Bronchial epithelial cell (primary cell): ENCODE measurements around the gene RAI14. TPM values are rescaled to one million over a fixed set of nuclear protein-coding genes. Genes with fewer than 3 reads are reported as not detected.

Experiments used
- DNase-seq: peaks from one replicate; pipeline ENCODE4 v3.0.0-alpha.2; 2010; ENCODE audit warnings: low read depth
- FAIRE-seq: peaks from 2 replicates; lab custom pipeline; 2011; peaks lifted over from hg19 to GRCh38; lab: Jason Lieb, UNC
- H3K27me3 ChIP-seq: 2 replicates; pipeline ENCODE4 v1.5.1; 2011; ENCODE audit warnings: low read length; ENCODE audit not compliant: control insufficient read depth, insufficient read depth
- H3K36me3 ChIP-seq: 2 replicates; pipeline ENCODE4 v1.5.1; 2011; ENCODE audit warnings: low read length; ENCODE audit not compliant: control insufficient read depth, insufficient read depth
- H3K4me3 ChIP-seq: 2 replicates; pipeline ENCODE4 v1.5.1; 2011; ENCODE audit warnings: mild to moderate bottlenecking, low read depth, low read length, control low read depth
- total RNA-seq: library from RNA; depleted of rRNA; stranded (reverse); fragments of >200 nt; gene quantifications from 2 replicates; pipeline ENCODE4 v1.2.1, GENCODE V29; 2014
- TF ChIP-seq, protein P1 (sequence below): IDR thresholded peaks from 2 replicates; pipeline ENCODE4 v1.5.1; 2011; ENCODE audit warnings: mild to moderate bottlenecking, moderate library complexity, low read length, control low read depth, inconsistent platforms; ENCODE audit not compliant: insufficient read depth, severe bottlenecking

Gene RAI14
- total RNA-seq, 1 donor from 2014 or later = 60.0 TPM

DNA sequence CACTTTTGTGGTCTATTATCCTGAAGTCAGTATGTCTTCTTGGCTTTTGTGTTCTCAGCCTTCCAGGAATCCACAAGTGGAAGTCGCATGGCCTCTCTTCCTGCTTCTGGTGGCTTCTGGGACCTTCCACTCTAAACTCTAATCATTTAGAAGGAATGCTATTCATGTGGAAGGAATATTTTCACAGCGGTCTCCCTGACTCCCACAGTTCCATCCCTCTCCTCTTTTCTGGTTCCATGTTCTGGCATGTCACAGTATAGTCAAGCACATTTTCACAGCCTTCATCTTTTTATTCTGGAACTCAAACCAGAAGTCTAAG, 7.3 kb upstream of the RAI14 start:
- Histone ChIP-seq H3K27me3 (no peaks in the 10 kb centered on the region), H3K4me3 (no peak overlapping the region), H3K36me3 (no peaks in the 10 kb centered on the region)
- DNase-seq (no peak), FAIRE-seq (no peak)
- TF ChIP-seq, protein P1, sequence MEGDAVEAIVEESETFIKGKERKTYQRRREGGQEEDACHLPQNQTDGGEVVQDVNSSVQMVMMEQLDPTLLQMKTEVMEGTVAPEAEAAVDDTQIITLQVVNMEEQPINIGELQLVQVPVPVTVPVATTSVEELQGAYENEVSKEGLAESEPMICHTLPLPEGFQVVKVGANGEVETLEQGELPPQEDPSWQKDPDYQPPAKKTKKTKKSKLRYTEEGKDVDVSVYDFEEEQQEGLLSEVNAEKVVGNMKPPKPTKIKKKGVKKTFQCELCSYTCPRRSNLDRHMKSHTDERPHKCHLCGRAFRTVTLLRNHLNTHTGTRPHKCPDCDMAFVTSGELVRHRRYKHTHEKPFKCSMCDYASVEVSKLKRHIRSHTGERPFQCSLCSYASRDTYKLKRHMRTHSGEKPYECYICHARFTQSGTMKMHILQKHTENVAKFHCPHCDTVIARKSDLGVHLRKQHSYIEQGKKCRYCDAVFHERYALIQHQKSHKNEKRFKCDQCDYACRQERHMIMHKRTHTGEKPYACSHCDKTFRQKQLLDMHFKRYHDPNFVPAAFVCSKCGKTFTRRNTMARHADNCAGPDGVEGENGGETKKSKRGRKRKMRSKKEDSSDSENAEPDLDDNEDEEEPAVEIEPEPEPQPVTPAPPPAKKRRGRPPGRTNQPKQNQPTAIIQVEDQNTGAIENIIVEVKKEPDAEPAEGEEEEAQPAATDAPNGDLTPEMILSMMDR = no peak

DNA sequence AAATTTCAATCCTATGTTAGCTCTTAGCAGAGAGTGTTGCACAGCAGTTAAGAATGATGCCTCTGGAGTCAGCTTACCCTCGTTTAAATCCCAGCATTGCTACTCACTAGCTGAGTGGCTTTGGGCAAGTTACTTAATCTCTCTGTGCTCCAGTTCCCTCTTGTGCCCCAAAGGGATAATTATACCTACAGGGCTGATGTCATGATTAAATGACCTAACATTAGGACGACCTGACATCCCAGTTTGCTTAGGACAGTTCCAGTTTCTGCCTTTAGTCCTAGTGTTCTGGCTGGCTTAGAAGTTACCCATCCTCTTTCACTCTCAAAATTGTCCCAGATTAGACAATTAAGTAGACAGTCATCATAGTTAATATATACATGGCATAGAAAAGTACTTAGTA, 4.3 kb upstream of the RAI14 start:
- FAIRE-seq (no peak), DNase-seq (no peak)
- no peak overlapping the region for H3K4me3 ChIP-seq
- no peaks in the 10 kb centered on the region for H3K27me3 ChIP-seq
- H3K36me3 ChIP-seq = no peaks in the 10 kb centered on the region
- TF ChIP-seq, protein P1 = no peak

GRCh38 chr5:34652466-34652865, 3.7 kb upstream of the RAI14 start:
- FAIRE-seq (no peak), DNase-seq (no peak)
- Histone ChIP-seq H3K36me3 (no peaks in the 10 kb centered on the region), H3K4me3 (no peak overlapping the region), H3K27me3 (no peaks in the 10 kb centered on the region)
- TF ChIP-seq, protein P1 = no peak

DNA sequence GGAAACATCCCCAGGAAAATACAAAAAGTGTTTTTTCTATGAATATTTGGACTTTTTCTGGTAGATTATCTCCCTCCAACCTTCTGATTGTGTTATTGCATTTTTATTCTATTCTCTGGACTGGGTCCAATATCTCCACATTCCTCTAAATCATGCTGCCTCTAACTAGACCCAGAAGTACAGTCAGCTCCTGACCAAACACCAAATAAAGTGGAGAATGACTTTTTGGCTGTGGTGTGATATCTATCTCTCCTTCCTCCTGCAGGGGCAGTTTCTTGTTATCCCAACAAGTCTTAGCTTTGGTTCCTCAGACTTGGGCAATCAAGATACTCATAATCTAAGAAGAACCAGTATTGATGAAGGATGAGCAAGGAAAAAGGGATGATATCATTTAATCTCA, 3.2 kb upstream of the RAI14 start:
- Histone ChIP-seq H3K36me3 (no peaks in the 10 kb centered on the region), H3K27me3 (no peaks in the 10 kb centered on the region), H3K4me3 (no peak overlapping the region)
- DNase-seq = no peak
- TF ChIP-seq, protein P1 = no peak
- FAIRE-seq = no peak

- H3K4me3 ChIP-seq = no peak overlapping the region
- H3K36me3 ChIP-seq = no peaks in the 10 kb centered on the region
- DNase-seq (no peak), FAIRE-seq (no peak)
- TF ChIP-seq, protein P1 = no peak
- H3K27me3 ChIP-seq = no peaks in the 10 kb centered on the region
Measured at GRCh38 chr5:34653708-34654107, 2.4 kb upstream of the RAI14 start.

DNA sequence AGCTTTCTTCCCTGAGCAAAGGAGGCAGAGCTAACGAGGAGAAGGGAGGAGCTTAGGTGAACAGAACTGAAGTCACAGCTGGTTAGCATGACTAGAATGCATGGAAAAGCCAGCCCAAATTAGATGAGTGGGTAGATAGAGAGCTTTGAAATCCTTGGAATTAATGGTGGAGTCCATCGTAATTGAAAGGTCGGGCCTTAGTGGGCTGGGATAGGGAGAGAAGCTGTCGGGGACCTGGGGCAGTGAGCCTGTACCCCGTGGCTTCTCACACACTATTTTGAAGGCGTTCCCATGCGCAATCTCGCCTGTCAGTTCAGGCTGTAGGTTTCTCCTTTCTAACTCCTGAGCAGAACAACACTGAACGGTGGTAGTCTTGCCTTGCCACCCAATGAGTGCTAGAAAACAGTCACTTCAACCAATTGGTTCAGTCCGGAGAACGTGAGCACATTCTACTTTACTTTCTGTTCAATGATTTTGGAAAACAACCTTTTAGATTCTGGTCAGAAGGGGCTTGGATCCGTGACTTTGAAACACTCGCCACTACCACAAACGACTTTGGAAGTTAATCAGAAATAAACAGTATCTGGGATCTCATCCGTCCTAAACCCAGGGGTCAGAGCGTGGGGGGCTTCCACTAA, 655 bp upstream of the RAI14 start:
- H3K4me3 ChIP-seq = peak overlapping the region; percentile 90
- peak; percentile 18 for FAIRE-seq
- peaks cover 1% of the 10 kb centered on the region for H3K36me3 ChIP-seq
- DNase-seq = peak; percentile 84
- TF ChIP-seq, protein P1 = no peak
- H3K27me3 ChIP-seq = no peaks in the 10 kb centered on the region
